Glomerular endothelial cell (primary cell): ENCODE measurements around the gene GABRE. TPM values are rescaled to one million over a fixed set of nuclear protein-coding genes. Genes with fewer than 3 reads are reported as not detected.

ENCODE experiments used
- total RNA-seq: library from RNA; depleted of rRNA; stranded (reverse); fragments of >200 nt; gene quantifications from 2 replicates; pipeline ENCODE4 v1.2.3, GENCODE V29; 2015

The GABRE gene
- total RNA-seq, 1 donor from 2014 or later, result 20.7 TPM

Other genes starting within 250 kb of the GABRE start
- gene CNGA2, start 239.9 kb downstream of the GABRE start, total RNA-seq, result not detected in 2 replicates
- not detected in 2 replicates for gene MAGEA4, start 61.8 kb downstream of the GABRE start, total RNA-seq
- not detected in 2 replicates for gene MAGEA10, start 163.9 kb upstream of the GABRE start, total RNA-seq